ENCODE measurements around the gene TPCN2. TPM values are rescaled to one million over a fixed set of nuclear protein-coding genes. Genes with fewer than 3 reads are reported as not detected.
A peak's percentile ranks its signal among the peaks of the same experiment; 100 is the strongest.

The TPCN2 gene
- total RNA-seq, 1 experiment from 2014 or later: 28.9 TPM

- H3K36me3 ChIP-seq (ENCODE audit: insufficient read depth, low read length, poor library complexity, severe bottlenecking): no peaks in the 10 kb centered on the region
- CTCF ChIA-PET: interaction anchor here (2.2 kb wide), 1 partner anchor 581 kb away, joined by 24 read pairs; no protein-coding TSS in a partner anchor
- TF ChIP-seq CTCF (conservative IDR thresholded peaks at IDR 0.05; ENCODE audit: low read depth, low read length) (peak; percentile 54), EZH2 (IDR thresholded peaks at IDR 0.05; ENCODE audit: borderline replicate concordance, low read depth, low read length, poor library complexity, severe bottlenecking) (no peak)
- no TSS peak for BruUV-seq (replicated peaks)
- peak; percentile 60 for DNase-seq (ENCODE audit: low spot score)
- H3K27ac ChIP-seq (ENCODE audit: low read depth, low read length, poor library complexity, severe bottlenecking): peak overlapping the region; percentile 72
- H3K27me3 ChIP-seq (replicated peaks; ENCODE audit: insufficient read depth, low read depth, low read length, poor library complexity): no peaks in the 10 kb centered on the region
- no peaks in the 10 kb centered on the region for H3K9me3 ChIP-seq (ENCODE audit: low read depth, low read length, poor library complexity, severe bottlenecking)
- peaks cover 28% of the 10 kb centered on the region for H3K4me1 ChIP-seq (ENCODE audit: insufficient read depth, low read length, poor library complexity, severe bottlenecking)
- POLR2A ChIA-PET (ENCODE audit: low non-redundant PET): interaction anchor here (0.5 kb wide), 1 partner anchor 103 kb away, joined by 3 read pairs; no protein-coding TSS in a partner anchor
- no peak overlapping the region for H3K4me3 ChIP-seq (ENCODE audit: low read depth, low read length, poor library complexity, severe bottlenecking)
- intact Hi-C loops (cut with micrococcal nuclease; ENCODE audit: unreplicated experiment): loop anchor here (2.0 to 10.0 kb wide), 3 partner anchors 104 to 339 kb away; no protein-coding TSS in a partner anchor
These were observed 54.2 kb downstream of the TPCN2 start for GRCh38 chr11:69102732-69103615.

GRCh38 chr11:69104212-69104855, 55.6 kb downstream of the TPCN2 start:
- POLR2A ChIA-PET (ENCODE audit: low non-redundant PET): interaction anchor here (0.5 kb wide), 1 partner anchor 273 kb away, joined by 4 read pairs; no protein-coding TSS in a partner anchor
- Histone ChIP-seq H3K27ac (ENCODE audit: low read depth, low read length, poor library complexity, severe bottlenecking) (peak overlapping the region; percentile 72), H3K9me3 (ENCODE audit: low read depth, low read length, poor library complexity, severe bottlenecking) (no peaks in the 10 kb centered on the region), H3K4me3 (ENCODE audit: low read depth, low read length, poor library complexity, severe bottlenecking) (no peak overlapping the region), H3K4me1 (ENCODE audit: insufficient read depth, low read length, poor library complexity, severe bottlenecking) (peaks cover 28% of the 10 kb centered on the region), H3K27me3 (replicated peaks; ENCODE audit: insufficient read depth, low read depth, low read length, poor library complexity) (no peaks in the 10 kb centered on the region), H3K36me3 (ENCODE audit: insufficient read depth, low read length, poor library complexity, severe bottlenecking) (no peaks in the 10 kb centered on the region)
- TF ChIP-seq CTCF (conservative IDR thresholded peaks at IDR 0.05; ENCODE audit: low read depth, low read length) (no peak), EZH2 (IDR thresholded peaks at IDR 0.05; ENCODE audit: borderline replicate concordance, low read depth, low read length, poor library complexity, severe bottlenecking) (no peak)
- CTCF ChIA-PET: no interaction called here
- BruUV-seq (replicated peaks): no TSS peak
- DNase-seq (ENCODE audit: low spot score): no peak
- intact Hi-C loops (cut with micrococcal nuclease; ENCODE audit: unreplicated experiment): loop anchor here (5.0 to 10.0 kb wide), 2 partner anchors 250 to 338 kb away; no protein-coding TSS in a partner anchor

GRCh38 chr11:69104856-69105395, 56.2 kb downstream of the TPCN2 start:
- Histone ChIP-seq H3K27me3 (replicated peaks; ENCODE audit: insufficient read depth, low read depth, low read length, poor library complexity) (no peaks in the 10 kb centered on the region), H3K27ac (ENCODE audit: low read depth, low read length, poor library complexity, severe bottlenecking) (peak overlapping the region; percentile 39), H3K4me3 (ENCODE audit: low read depth, low read length, poor library complexity, severe bottlenecking) (no peak overlapping the region), H3K9me3 (ENCODE audit: low read depth, low read length, poor library complexity, severe bottlenecking) (no peaks in the 10 kb centered on the region), H3K4me1 (ENCODE audit: insufficient read depth, low read length, poor library complexity, severe bottlenecking) (peaks cover 28% of the 10 kb centered on the region), H3K36me3 (ENCODE audit: insufficient read depth, low read length, poor library complexity, severe bottlenecking) (no peaks in the 10 kb centered on the region)
- ChIA-PET CTCF (no interaction called here), POLR2A (ENCODE audit: low non-redundant PET) (interaction anchor here (0.5 to 0.6 kb wide), 2 partner anchors 272 to 546 kb away, joined by 4 to 6 read pairs; no protein-coding TSS in a partner anchor)
- DNase-seq (ENCODE audit: low spot score): no peak
- no TSS peak for BruUV-seq (replicated peaks)
- TF ChIP-seq CTCF (conservative IDR thresholded peaks at IDR 0.05; ENCODE audit: low read depth, low read length) (no peak), EZH2 (IDR thresholded peaks at IDR 0.05; ENCODE audit: borderline replicate concordance, low read depth, low read length, poor library complexity, severe bottlenecking) (no peak)
- intact Hi-C loops (cut with micrococcal nuclease; ENCODE audit: unreplicated experiment): loop anchor here (5.0 to 10.0 kb wide), 2 partner anchors 250 to 337 kb away; no protein-coding TSS in a partner anchor

All from A673 (cell line).